HFFc6 (cell line): ENCODE results near the gene TNNI2. TPM values are rescaled to one million over a fixed set of nuclear protein-coding genes. Genes with fewer than 3 reads are reported as not detected.

Experiments used
- DNase-seq: peaks from one replicate; pipeline ENCODE4 v3.0.0-alpha.2; 2018
- H3K27ac Mint-ChIP-seq: 2 replicates; pipeline ENCODE4 v1.8.0; 2020; ENCODE audit warnings: mild to moderate bottlenecking, mixed read lengths
- H3K27me3 Mint-ChIP-seq: 2 replicates; pipeline ENCODE4 v1.8.0; 2021; ENCODE audit warnings: mild to moderate bottlenecking, moderate library complexity, mixed read lengths; ENCODE audit not compliant: insufficient read depth
- H3K36me3 Mint-ChIP-seq: 2 replicates; pipeline ENCODE4 v1.8.0; 2021; ENCODE audit warnings: low read depth, mixed read lengths
- H3K4me1 Mint-ChIP-seq: 2 replicates; pipeline ENCODE4 v1.8.0; 2020; ENCODE audit warnings: low read depth, mixed read lengths
- H3K4me3 Mint-ChIP-seq: 2 replicates; pipeline ENCODE4 v1.8.0; 2020; ENCODE audit warnings: mild to moderate bottlenecking, moderate library complexity, mixed read lengths
- H3K9me3 Mint-ChIP-seq: 2 replicates; pipeline ENCODE4 v1.8.0; 2020; ENCODE audit warnings: mild to moderate bottlenecking, mixed read lengths
- CTCF ChIP-seq: fragments of 200-600 bp; sonication (generic); IDR thresholded peaks from 2 replicates; pipeline ENCODE4 v1.5.0; 2021; ENCODE audit warnings: antibody characterized with exemption, mild to moderate bottlenecking
- long read RNA-seq: library from polyadenylated mRNA; unstranded; transcript quantifications from one replicate; pipeline ENCODE4 v2.0.0, GENCODE V29; 2019
- total RNA-seq, 6 experiments: library from RNA; stranded (reverse); fragmentation: NEBNext Ultra II Directional; extraction: Animal tissue kit (Norgen Biotek cat#: 25700); gene quantifications; 2 replicates in 1 of 6; 3 replicates in 5 of 6; pipeline ENCODE4 v1.2.3, GENCODE V29; 2021

The TNNI2 gene
- total RNA-seq = not detected
- long read RNA-seq = 0 reads

- Mint-ChIP-seq H3K36me3 (no peaks in the 10 kb centered on the region), H3K27me3 (peaks cover 4% of the 10 kb centered on the region), H3K9me3 (no peaks in the 10 kb centered on the region), H3K4me3 (no peak within 1 kb of the TSS), H3K4me1 (no peaks in the 10 kb centered on the region), H3K27ac (no peak within 1 kb of the TSS)
- TF ChIP-seq CTCF = no peak
- no peak for DNase-seq
Measured at GRCh38 chr11:1838426-1839144, at the start of gene TNNI2. TSS of gene TNNI2 (plus strand) at chr11:1838981. CDS start at chr11:1839697, 716 bp downstream.

DNA sequence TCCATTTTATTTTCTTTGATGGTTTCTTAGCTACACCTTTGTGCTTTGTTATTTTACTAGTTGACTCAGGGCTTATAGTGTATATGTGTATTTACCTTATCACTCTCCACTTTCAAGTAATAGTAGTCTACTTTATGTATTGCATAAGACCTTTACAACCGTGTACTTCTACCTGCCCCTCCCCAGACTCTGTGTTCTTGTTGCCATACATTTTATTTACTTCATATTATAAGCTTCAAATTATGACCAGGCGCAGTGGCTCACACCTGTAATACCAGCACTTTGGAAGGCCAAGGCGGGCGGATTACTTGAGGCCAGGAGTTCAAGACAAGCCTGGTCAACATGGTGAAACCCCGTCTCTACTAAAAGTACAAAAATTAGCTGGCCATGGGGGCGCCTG is 46.9 kb upstream of the TNNI2 start:
- no peak for TF ChIP-seq CTCF
- DNase-seq = no peak
- Mint-ChIP-seq H3K4me1 (no peaks in the 10 kb centered on the region), H3K27me3 (peaks cover 38% of the 10 kb centered on the region), H3K9me3 (no peaks in the 10 kb centered on the region), H3K27ac (no peak overlapping the region), H3K36me3 (no peaks in the 10 kb centered on the region), H3K4me3 (no peak overlapping the region)

DNA sequence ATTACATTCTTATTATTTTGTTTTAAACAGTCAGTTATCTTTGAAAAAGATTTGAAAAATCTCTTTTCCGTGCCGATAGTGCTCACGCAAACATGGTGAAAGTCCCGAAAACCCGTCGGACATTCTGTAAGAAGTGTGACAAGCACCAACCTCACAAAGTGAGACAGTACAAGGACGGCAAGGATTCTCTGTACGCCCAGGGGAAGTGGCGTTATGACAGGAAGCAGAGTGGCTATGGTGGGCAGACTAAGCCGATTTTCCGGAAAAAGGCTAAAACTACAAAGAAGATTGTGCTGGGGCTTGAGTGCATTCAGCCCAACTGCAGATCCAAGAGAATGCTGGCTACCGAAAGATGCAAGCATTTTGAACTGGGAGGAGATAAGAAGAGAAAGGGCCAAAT is 46.3 kb upstream of the TNNI2 start:
- H3K4me1 Mint-ChIP-seq = no peaks in the 10 kb centered on the region
- H3K36me3 Mint-ChIP-seq = no peaks in the 10 kb centered on the region
- peaks cover 43% of the 10 kb centered on the region for H3K27me3 Mint-ChIP-seq
- H3K4me3 Mint-ChIP-seq = no peak overlapping the region
- H3K27ac Mint-ChIP-seq = no peak overlapping the region
- H3K9me3 Mint-ChIP-seq = no peaks in the 10 kb centered on the region
- DNase-seq = no peak
- no peak for TF ChIP-seq CTCF

DNA sequence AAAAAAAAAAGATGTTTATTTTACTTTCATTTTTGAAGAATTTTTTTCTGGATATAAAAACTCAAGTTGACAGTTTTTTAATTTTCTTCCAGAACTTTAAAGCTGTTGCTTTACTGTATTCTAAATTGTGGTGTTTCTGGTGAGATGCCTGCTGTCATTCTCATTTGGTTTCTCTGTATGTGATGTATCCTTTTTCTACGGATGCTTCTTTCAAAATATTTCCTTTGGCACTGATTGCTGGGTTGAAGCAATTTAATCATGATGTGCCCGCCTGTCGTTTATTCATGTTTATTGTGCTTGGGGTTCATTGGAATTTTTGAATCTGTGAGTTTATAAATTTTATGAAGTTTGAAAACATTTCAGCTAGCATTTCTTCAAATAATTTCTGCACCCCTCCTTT is 45.7 kb upstream of the TNNI2 start:
- H3K27me3 Mint-ChIP-seq = peaks cover 49% of the 10 kb centered on the region
- no peaks in the 10 kb centered on the region for H3K4me1 Mint-ChIP-seq
- H3K4me3 Mint-ChIP-seq = no peak overlapping the region
- DNase-seq = no peak
- no peaks in the 10 kb centered on the region for H3K36me3 Mint-ChIP-seq
- H3K27ac Mint-ChIP-seq = no peak overlapping the region
- no peak for TF ChIP-seq CTCF
- no peaks in the 10 kb centered on the region for H3K9me3 Mint-ChIP-seq

GRCh38 chr11:1796413-1797011 is 42.3 kb upstream of the TNNI2 start:
- Mint-ChIP-seq H3K36me3 (no peaks in the 10 kb centered on the region), H3K4me1 (no peaks in the 10 kb centered on the region), H3K9me3 (no peaks in the 10 kb centered on the region), H3K27ac (no peak overlapping the region), H3K27me3 (peaks cover 50% of the 10 kb centered on the region), H3K4me3 (no peak overlapping the region)
- no peak for TF ChIP-seq CTCF
- no peak for DNase-seq
